Measurements from ENCODE around the gene POU6F2. TPM values are rescaled to one million over a fixed set of nuclear protein-coding genes. Genes with fewer than 3 reads are reported as not detected.

POU6F2 gene
- total RNA-seq, 1 donor from 2014 or later, result not detected

GRCh38 chr7:39480901-39481300 lies 503.2 kb downstream of the POU6F2 start:
- Histone ChIP-seq H3K4me3 (ENCODE audit: low read depth, low read length) (no peak overlapping the region), H3K36me3 (ENCODE audit: control insufficient read depth, insufficient read depth, low read length) (no peaks in the 10 kb centered on the region), H3K27me3 (ENCODE audit: control insufficient read depth, insufficient read depth, low read length) (no peaks in the 10 kb centered on the region)
- no peak for DNase-seq (ENCODE audit: low read depth)
- no peak for FAIRE-seq
- no peak for TF ChIP-seq CTCF (IDR thresholded peaks at IDR 0.05; ENCODE audit: insufficient read depth, low read length, severe bottlenecking)

- no peak for DNase-seq (ENCODE audit: low read depth)
- no peak for TF ChIP-seq CTCF (IDR thresholded peaks at IDR 0.05; ENCODE audit: insufficient read depth, low read length, severe bottlenecking)
- H3K4me3 ChIP-seq (ENCODE audit: low read depth, low read length), result no peak overlapping the region
- H3K36me3 ChIP-seq (ENCODE audit: control insufficient read depth, insufficient read depth, low read length), result no peaks in the 10 kb centered on the region
- no peak for FAIRE-seq
- peaks cover 2% of the 10 kb centered on the region for H3K27me3 ChIP-seq (ENCODE audit: control insufficient read depth, insufficient read depth, low read length)
Observed at GRCh38 chr7:39488467-39489393, 511.0 kb downstream of the POU6F2 start.

GRCh38 chr7:39490296-39490695 lies 512.6 kb downstream of the POU6F2 start:
- Histone ChIP-seq H3K27me3 (ENCODE audit: control insufficient read depth, insufficient read depth, low read length) (peaks cover 2% of the 10 kb centered on the region), H3K36me3 (ENCODE audit: control insufficient read depth, insufficient read depth, low read length) (no peaks in the 10 kb centered on the region), H3K4me3 (ENCODE audit: low read depth, low read length) (no peak overlapping the region)
- FAIRE-seq (no peak), DNase-seq (ENCODE audit: low read depth) (no peak)
- TF ChIP-seq CTCF (IDR thresholded peaks at IDR 0.05; ENCODE audit: insufficient read depth, low read length, severe bottlenecking), result no peak

- Histone ChIP-seq H3K36me3 (ENCODE audit: control insufficient read depth, insufficient read depth, low read length) (no peaks in the 10 kb centered on the region), H3K4me3 (ENCODE audit: low read depth, low read length) (no peak overlapping the region), H3K27me3 (ENCODE audit: control insufficient read depth, insufficient read depth, low read length) (no peaks in the 10 kb centered on the region)
- TF ChIP-seq CTCF (IDR thresholded peaks at IDR 0.05; ENCODE audit: insufficient read depth, low read length, severe bottlenecking), result no peak
- no peak for DNase-seq (ENCODE audit: low read depth)
- no peak for FAIRE-seq
Observed at GRCh38 chr7:39493934-39494333, 516.2 kb downstream of the POU6F2 start.

- DNase-seq (ENCODE audit: low read depth), result no peak
- no peak overlapping the region for H3K4me3 ChIP-seq (ENCODE audit: low read depth, low read length)
- no peak for TF ChIP-seq CTCF (IDR thresholded peaks at IDR 0.05; ENCODE audit: insufficient read depth, low read length, severe bottlenecking)
- H3K36me3 ChIP-seq (ENCODE audit: control insufficient read depth, insufficient read depth, low read length), result no peaks in the 10 kb centered on the region
- no peaks in the 10 kb centered on the region for H3K27me3 ChIP-seq (ENCODE audit: control insufficient read depth, insufficient read depth, low read length)
- FAIRE-seq, result no peak
Observed at GRCh38 chr7:39501358-39501757, 523.6 kb downstream of the POU6F2 start.

Measured in bronchial epithelial cell (primary cell).